GM18519 (cell line): ENCODE results near the gene SF3B2.
"Not testable (repeated sequence)": the region's sequence is repeated elsewhere in the genome, so short reads cannot be mapped to it uniquely, and the experiment has no call there.

Experiments used
- ATAC-seq: cut with Tn5 transposase; IDR thresholded peaks from one replicate; pipeline ENCODE4 v1.9.1; 2021; ENCODE audit warnings: mild to moderate bottlenecking, moderate library complexity; ENCODE audit not compliant: unreplicated experiment, low FRiP score

SF3B2 gene

GRCh38 chr11:66051766-66052663, at the start of gene SF3B2:
Gene SF3B2, plus strand, starts transcription at chr11:66052364. Its CDS starts 21 bp downstream, at chr11:66052385.
- peak; percentile 91 for ATAC-seq

GRCh38 chr11:66002648-66003225, 49.4 kb upstream of the SF3B2 start:
- peak; percentile 33 for ATAC-seq

- no peak for ATAC-seq
These were observed 48.9 kb upstream of the SF3B2 start for GRCh38 chr11:66003291-66003690.

GRCh38 chr11:66004186-66004585, 48.0 kb upstream of the SF3B2 start:
- ATAC-seq = no peak

- no peak for ATAC-seq
These were observed 45.9 kb upstream of the SF3B2 start for GRCh38 chr11:66006134-66006890.

GRCh38 chr11:66006891-66007176, 45.3 kb upstream of the SF3B2 start:
- ATAC-seq = no peak

GRCh38 chr11:66007201-66007634, 44.9 kb upstream of the SF3B2 start:
- ATAC-seq = no peak

GRCh38 chr11:66008095-66008467, 44.1 kb upstream of the SF3B2 start:
- no peak for ATAC-seq

GRCh38 chr11:66008468-66009101, 43.6 kb upstream of the SF3B2 start:
- no peak for ATAC-seq

GRCh38 chr11:66010036-66010435, 42.1 kb upstream of the SF3B2 start:
- not testable (repeated sequence) for ATAC-seq

GRCh38 chr11:66011239-66011784, 40.9 kb upstream of the SF3B2 start:
- no peak for ATAC-seq

GRCh38 chr11:66011785-66012303, 40.3 kb upstream of the SF3B2 start, which contains the start of gene CST6:
Gene CST6, plus strand, starts transcription at chr11:66012008. Its CDS starts 37 bp downstream, at chr11:66012045.
- no peak for ATAC-seq

GRCh38 chr11:66012371-66012945, 39.7 kb upstream of the SF3B2 start:
- ATAC-seq = no peak

GRCh38 chr11:66012946-66013761, 39.0 kb upstream of the SF3B2 start:
- no peak for ATAC-seq

GRCh38 chr11:66013762-66014100, 38.4 kb upstream of the SF3B2 start:
- ATAC-seq = no peak

GRCh38 chr11:66014804-66015453, 37.2 kb upstream of the SF3B2 start:
- no peak for ATAC-seq

- ATAC-seq = no peak
These were observed 36.7 kb upstream of the SF3B2 start for GRCh38 chr11:66015454-66015881.

GRCh38 chr11:66015936-66016792, 36.0 kb upstream of the SF3B2 start:
- ATAC-seq = no peak
